HS-5 (cell line): ENCODE data around the gene CES5A.
"Not testable (repeated sequence)": the region's sequence is repeated elsewhere in the genome, so short reads cannot be mapped to it uniquely, and the experiment has no call there.

ENCODE experiments used
- DNase-seq: peaks from one replicate; pipeline ENCODE4 v3.0.0-alpha.2; 2012; ENCODE audit warnings: low read depth

Gene CES5A

GRCh38 chr16:55875273-55875672 is at the start of gene CES5A:
Gene CES5A (minus strand): TSS chr16:55875373. CDS start chr16:55875221, 152 bp downstream.
- DNase-seq, result no peak

- DNase-seq, result no peak
These were observed 47.5 kb upstream of the CES5A start for GRCh38 chr16:55922662-55923061.

- DNase-seq, result no peak
These were observed 42.4 kb upstream of the CES5A start for GRCh38 chr16:55917373-55918160.

GRCh38 chr16:55915096-55915827 is 40.1 kb upstream of the CES5A start:
- DNase-seq, result no peak

- no peak for DNase-seq
These were observed 39.2 kb upstream of the CES5A start for GRCh38 chr16:55914383-55914782.

- no peak for DNase-seq
These were observed 38.5 kb upstream of the CES5A start for GRCh38 chr16:55913716-55914115.

- DNase-seq, result not testable (repeated sequence)
These were observed 37.9 kb upstream of the CES5A start for GRCh38 chr16:55913121-55913520.

GRCh38 chr16:55912022-55912421 is 36.8 kb upstream of the CES5A start:
- no peak for DNase-seq

- no peak for DNase-seq
These were observed 36.4 kb upstream of the CES5A start for GRCh38 chr16:55911616-55912015.

- no peak for DNase-seq
These were observed 34.7 kb upstream of the CES5A start for GRCh38 chr16:55909876-55910275.

- DNase-seq, result no peak
These were observed 33.5 kb upstream of the CES5A start for GRCh38 chr16:55908641-55909040.

GRCh38 chr16:55907661-55908060 is 32.5 kb upstream of the CES5A start:
- no peak for DNase-seq

GRCh38 chr16:55906123-55906522 is 30.9 kb upstream of the CES5A start:
- no peak for DNase-seq

GRCh38 chr16:55905651-55906050 is 30.5 kb upstream of the CES5A start:
- no peak for DNase-seq

GRCh38 chr16:55901566-55902217 is 26.5 kb upstream of the CES5A start:
- DNase-seq, result no peak

- no peak for DNase-seq
These were observed 25.6 kb upstream of the CES5A start for GRCh38 chr16:55900616-55901393.

GRCh38 chr16:55899857-55900256 is 24.7 kb upstream of the CES5A start:
- DNase-seq, result no peak

- DNase-seq, result no peak
These were observed 23.4 kb upstream of the CES5A start for GRCh38 chr16:55898592-55898991.

GRCh38 chr16:55892821-55893220 is 17.6 kb upstream of the CES5A start:
- no peak for DNase-seq

GRCh38 chr16:55889518-55889917 is 14.3 kb upstream of the CES5A start:
- DNase-seq, result no peak

- DNase-seq, result no peak
These were observed 13.4 kb upstream of the CES5A start for GRCh38 chr16:55888546-55888945.

- DNase-seq, result no peak
These were observed 1.7 kb upstream of the CES5A start for GRCh38 chr16:55876854-55877253.
